Activated effector memory CD4-positive, alpha-beta T cell treated with anti-CD3 and anti-CD28 coated beads, Interleukin-2, amount 50 U/mL, for 16 hours (primary cell): ENCODE measurements around the gene RNF25.

Source experiments
- DNase-seq: peaks from one replicate; pipeline ENCODE4 v3.0.0-alpha.2; 2020

Gene RNF25, protein sequence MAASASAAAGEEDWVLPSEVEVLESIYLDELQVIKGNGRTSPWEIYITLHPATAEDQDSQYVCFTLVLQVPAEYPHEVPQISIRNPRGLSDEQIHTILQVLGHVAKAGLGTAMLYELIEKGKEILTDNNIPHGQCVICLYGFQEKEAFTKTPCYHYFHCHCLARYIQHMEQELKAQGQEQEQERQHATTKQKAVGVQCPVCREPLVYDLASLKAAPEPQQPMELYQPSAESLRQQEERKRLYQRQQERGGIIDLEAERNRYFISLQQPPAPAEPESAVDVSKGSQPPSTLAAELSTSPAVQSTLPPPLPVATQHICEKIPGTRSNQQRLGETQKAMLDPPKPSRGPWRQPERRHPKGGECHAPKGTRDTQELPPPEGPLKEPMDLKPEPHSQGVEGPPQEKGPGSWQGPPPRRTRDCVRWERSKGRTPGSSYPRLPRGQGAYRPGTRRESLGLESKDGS

DNA sequence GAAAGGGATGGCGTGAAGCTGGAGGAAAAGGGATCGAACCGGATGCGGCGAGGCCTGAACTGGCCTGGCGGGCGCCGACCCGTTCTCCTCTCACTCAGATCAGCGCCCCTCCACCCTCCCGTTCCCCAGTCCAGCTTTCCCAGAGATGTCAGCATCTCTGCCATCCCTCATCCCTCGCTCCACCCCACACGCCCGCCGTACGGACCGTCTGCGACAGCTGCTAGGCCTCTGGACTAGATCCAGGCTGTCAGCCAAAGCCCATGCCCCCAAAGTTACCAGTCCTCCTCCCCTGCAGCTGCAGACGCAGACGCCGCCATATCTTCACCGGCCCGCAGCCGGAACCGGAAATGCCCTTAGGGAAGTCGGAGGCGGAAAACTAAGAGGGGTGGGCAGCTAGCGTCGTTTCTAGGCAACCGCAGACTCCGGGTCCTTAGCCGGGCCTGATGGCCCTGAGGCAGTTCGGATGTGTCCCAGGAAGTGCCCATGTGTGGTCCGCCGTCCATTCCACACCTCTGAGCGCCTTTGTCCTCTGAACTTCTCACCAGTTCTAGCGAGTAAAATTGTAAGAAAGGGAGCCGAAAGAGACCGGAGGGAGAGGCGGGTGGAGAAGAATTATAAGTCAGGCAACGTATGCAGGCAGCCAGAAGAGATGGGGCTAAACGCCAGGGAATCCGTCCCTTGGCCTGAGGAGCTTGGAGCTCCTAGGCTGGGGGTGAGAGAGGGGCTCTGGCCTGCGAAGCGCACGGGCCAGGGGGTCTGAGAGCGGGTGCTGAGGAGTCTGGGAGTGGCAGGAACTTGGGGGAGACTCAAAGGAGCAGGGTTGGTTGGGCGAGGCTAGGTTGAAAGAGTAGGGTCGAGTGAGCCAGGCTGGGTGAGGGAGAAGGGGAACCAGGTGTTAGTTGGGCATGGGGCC lies at the start of gene RNF25, which contains the start of gene STK36:
Gene RNF25 (minus strand): TSS at position 349 of the 913 bp plus-strand sequence. CDS start 32 bp downstream, at position 317.
Gene STK36 (plus strand): TSS at position 433 of the 913 bp plus-strand sequence. CDS start 744 bp downstream, outside the sequence.
- DNase-seq = peak; percentile 94

GRCh38 chr2:218721488-218721887 lies 49.7 kb upstream of the RNF25 start:
- no peak for DNase-seq

DNA sequence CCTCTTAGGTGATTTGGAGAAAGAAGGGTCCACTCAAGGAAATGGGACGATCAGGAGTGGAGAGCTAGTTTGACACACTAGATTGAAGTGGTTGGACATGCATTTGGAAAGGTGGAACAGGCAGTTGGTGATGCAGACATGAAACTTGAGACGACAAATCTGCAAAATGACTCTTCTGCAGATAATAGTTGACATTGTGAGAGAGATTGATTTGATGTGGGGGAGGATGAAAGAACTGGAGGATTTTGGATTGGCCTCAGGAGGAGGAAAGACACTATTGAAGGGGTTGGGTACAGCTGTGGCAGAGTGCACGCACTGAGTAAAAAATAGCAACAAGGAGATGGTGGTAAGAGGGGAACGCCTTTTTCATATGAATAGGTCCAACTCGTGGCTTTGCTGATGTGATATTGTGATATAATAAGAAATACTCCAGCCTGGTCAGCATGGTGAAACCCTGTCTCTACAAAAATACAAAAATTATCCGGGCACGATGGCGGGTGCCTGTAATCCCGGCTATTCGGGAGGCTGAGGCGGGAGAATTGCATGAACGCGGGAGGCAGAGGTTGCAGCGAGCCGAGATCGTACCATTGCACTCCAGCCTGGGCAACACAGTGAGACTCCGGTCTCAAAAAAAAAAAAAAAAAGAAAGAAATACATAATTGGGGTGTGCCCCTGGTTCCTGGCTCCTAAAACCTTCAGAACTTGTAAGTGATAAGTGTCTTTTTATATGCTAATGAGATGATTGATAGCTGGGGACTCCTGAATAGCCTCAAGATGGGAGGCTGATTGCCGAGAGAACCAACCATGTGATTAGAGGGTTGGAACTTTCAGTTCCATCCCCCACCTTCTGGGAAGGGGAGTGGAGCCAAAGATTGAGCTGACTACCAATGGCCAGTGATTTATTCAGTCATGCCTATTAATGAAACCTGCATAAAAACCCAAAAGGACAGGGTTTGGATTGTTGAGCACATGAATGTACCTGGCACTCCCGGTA lies 48.5 kb upstream of the RNF25 start:
- DNase-seq = no peak

DNA sequence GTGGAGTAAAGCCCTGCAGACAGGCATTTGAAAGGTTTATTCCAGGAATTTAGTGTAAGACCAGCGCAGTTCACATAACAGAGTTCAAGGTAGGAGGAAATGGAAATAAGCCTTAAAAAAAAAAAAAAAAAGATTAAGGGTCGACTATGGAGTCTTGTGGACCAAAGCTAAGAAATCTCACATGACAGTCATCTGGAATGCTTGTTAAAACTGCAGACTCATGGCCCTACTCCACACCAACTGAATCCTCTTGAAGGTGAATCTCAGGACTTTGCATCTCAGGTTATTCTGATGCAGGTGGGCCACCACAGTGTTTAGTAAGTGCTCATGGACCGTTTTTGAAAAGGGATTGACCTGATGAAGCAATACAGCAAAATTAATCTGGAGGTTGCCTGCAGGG lies 47.7 kb upstream of the RNF25 start:
- DNase-seq = no peak

DNA sequence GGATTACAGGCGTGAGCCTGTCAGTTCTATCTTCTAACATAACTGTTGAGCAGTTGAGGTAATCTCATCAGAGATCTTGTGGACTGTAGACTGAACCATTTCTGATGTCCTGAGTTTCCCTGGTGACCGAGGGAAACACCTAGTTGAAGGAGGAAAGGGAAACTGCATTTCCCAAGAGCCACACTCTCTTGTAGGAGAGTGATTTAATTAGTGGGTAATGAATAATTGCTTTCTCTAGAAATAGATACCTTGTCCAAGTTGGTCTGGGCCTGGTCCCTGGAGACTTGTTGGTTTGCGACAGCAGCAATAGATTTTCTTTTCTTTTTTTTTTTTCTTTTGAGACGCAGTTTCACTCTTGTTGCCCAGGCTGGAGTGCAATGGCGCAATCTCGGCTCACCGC lies 46.3 kb upstream of the RNF25 start:
- DNase-seq = no peak

DNA sequence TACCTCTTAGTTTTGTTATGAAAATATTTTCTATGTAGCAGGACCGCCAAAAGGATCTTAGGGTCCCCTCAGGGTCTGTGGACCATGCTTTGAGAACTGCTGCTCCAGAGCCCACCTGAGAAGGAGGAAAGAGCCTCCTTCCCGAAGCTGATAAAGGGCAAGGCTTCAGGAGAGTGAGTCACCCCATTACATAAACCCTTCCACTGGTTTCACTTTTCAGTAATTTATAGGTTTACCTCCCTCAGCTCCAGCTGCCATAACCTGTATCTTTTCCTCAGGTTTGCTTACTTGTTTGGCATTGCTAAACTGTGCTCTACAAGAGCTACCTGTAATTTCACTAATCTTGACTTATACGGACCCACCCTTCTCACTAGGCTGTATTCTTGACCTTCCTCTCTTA lies 45.5 kb upstream of the RNF25 start:
- DNase-seq = no peak

GRCh38 chr2:218716070-218716469 lies 44.3 kb upstream of the RNF25 start:
- DNase-seq = no peak

- no peak for DNase-seq
Measured at GRCh38 chr2:218713922-218714321, 42.1 kb upstream of the RNF25 start.

GRCh38 chr2:218711550-218711929 lies 39.7 kb upstream of the RNF25 start:
- no peak for DNase-seq

DNA sequence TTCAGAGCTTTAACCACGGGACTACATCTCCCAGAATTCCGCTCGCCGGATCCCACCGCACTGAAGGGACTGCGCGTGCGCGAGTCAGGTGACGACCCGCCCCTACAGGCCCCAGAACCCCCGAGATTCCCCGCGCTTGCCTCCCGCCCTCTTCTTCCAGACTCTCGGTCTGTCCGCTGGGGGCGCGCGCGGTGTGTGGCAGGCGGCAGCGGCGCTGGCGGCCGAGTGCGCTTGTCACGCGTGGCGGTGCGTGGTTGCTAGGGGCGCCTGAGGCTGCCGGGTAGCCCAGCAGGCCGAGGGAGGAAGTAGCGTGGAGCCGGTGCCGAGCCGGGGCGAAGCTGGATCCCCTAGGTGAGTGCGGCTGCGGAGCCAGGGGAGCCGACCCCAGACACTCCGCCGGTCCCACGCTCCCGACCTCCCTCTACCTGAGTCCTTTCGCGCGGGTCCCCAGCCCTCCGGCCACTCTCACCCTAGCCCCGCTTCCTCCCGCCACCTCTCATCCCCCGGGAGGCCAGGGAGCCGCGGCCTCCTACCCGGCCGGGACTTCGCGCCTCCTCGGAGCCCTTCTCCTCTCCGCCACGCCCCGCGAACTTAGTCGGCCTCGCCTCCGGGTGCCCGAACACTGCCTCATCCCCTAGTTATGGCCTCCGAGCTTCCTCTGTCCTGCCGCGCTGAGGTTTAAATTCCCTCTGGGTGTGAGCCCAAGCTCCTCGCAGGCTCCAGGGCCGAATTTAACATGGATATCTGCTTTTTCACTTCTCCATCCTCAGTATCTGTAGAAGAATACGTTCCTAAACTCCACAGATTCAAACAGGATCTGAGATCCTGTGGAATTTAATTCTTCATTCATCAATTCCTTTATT lies 39.1 kb upstream of the RNF25 start, which contains the start of gene TTLL4:
Gene TTLL4 (plus strand): TSS at position 149 of the 863 bp plus-strand sequence. CDS start 26,842 bp downstream, outside the sequence.
- peak; percentile 99 for DNase-seq

GRCh38 chr2:218710334-218710686 lies 38.5 kb upstream of the RNF25 start:
- DNase-seq = no peak

DNA sequence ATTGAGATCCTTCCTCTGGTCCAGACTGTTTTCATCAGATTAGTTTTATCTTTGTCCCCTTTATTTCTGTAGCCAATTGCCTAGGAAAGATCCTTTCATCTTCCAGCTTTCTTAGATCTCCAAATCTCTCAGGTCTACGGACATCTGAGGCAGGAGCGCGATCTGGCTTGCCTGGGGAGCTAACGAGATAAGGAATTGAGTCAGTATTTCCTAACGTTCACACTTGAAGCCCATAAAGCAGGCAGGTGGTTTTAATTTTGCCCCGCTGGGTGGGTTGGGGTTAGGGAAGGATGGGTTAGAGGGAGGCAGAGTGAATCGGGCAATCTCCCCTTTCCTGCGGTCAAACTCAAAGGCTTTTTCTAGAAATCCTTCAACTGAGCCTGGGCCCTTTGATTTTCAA lies 38.1 kb upstream of the RNF25 start:
- DNase-seq = no peak

- DNase-seq = no peak
Measured at GRCh38 chr2:218708086-218708485, 36.3 kb upstream of the RNF25 start.

DNA sequence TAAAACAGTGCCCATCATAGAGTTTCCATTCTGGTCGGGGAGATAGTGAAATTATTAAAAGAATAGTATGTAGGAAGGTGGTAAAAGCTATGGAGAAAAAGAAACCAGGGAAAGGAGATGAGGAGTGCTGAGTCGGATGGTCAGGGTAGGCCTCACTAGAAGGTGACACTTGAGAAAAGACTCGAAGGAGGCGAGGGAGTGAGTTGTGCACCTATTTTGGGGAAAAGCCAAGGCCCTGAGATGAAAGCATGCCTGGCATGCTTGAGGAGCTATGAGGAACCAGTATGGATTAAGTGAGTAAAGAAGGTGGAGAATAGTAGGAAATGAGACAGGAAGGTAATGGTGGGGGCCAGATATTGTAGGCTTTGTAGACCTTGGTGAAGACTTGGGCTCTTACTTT lies 31.5 kb upstream of the RNF25 start:
- no peak for DNase-seq

GRCh38 chr2:218701806-218702205 lies 30.0 kb upstream of the RNF25 start:
- DNase-seq = no peak

DNA sequence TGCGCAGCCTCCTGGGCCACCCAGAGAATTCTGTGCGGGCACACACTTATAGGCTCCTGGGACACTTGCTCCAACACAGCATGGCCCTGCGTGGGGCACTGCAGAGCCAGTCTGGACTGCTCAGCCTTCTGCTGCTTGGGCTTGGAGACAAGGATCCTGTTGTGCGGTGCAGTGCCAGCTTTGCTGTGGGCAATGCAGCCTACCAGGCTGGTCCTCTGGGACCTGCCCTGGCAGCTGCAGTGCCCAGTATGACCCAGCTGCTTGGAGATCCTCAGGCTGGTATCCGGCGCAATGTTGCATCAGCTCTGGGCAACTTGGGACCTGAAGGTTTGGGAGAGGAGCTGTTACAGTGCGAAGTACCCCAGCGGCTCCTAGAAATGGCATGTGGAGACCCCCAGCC lies 27.1 kb upstream of the RNF25 start:
- no peak for DNase-seq

DNA sequence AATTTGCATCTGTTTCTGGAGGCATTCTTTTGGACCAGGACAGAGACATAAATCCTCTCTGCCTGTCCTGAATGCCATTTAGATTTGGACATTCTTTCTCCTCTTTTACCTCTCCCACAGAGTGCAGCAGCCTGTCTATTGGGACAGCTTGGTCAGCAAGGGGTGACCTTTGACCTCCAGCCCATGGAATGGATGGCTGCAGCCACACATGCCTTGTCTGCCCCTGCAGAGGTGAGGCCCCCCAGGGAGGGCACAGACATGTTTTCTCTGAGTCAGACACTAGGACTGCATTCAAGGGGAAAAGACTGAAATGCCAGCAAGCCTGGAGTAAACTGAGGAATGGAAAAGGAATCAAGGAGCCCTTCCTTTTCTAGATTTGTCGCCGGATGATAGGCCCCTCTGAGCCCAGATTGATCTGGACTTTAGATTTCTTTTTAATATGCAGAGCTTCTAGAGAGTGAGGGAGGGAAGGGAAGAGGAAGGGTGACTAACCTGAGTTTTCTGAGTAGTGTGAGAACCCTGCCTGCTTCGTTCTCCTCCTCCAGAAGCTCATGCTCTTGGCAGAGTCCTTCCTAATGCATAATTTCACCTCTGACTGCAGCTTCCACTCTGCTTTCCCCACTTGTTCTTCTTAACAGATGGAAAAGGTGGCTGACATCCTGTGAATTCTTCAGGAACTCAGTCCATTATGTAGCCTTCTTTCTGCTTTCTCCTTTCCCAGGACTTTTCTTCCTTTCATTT lies 22.8 kb upstream of the RNF25 start:
- no peak for DNase-seq

DNA sequence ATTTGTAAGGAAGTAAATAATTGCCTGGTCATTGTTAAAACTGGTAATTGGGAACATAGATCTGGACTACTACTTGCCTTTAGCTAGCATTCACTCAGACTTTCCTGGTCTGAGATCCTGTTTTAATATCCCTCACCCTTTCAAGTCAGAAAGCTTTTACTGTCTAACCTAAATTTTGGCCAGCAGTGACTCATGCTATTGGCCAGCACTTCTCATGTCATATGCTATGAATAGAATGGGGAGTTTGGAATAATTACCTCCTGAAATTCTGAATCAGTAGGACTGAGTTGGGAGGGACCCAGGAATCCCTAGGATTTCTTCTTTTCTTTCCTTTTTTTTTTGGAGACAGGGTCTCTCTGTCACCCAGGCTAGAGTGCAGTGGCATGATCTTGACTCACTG lies 19.4 kb upstream of the RNF25 start:
- DNase-seq = no peak

DNA sequence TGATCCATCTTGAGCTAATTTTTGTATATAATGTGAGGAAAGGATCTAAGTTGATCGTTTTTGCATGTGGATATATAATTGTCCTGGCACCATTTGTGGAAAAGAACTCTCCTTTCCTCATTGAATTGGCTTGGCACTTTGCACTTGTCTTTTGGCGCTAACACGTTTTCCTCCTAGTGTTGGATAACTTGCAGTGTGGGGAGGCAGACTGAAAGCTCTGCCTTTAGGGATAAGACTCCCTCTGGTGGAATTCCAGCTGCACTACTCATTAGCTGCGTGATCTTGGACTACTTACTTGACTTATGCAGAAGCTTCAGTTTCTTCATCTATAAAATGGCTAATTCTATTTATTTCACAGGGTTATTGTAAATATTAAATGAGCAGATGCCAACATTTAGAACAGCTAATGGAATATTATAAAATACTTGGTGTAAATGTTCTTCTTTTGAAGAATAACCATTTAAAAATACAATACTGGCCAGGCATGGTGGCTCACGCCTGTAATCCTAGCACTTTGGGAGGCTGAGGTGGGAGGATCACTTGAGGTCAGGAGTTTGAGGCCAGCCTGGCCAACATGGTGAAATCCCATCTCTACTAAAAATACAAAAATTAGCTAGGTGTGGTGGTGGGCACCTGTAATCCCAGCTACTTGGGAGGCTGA lies 15.7 kb upstream of the RNF25 start:
- peak; percentile 65 for DNase-seq

GRCh38 chr2:218680061-218680460 lies 8.3 kb upstream of the RNF25 start:
- DNase-seq = no peak
